Measurements from ENCODE around the gene OXSR1. TPM values are rescaled to one million over a fixed set of nuclear protein-coding genes. Genes with fewer than 3 reads are reported as not detected.

The OXSR1 gene
- total and polyA plus RNA-seq, 12 donors: 13.7 to 38.4 (median 31.2) TPM

- H3K4me3 ChIP-seq: no peak overlapping the region
- intact Hi-C loops (cut with DNase I): loop anchor here in 1 of 10 donors (10.0 kb wide), 1 partner anchor 57 kb away; the partner anchor contains the start of gene OXSR1
- H3K27me3 ChIP-seq: no peaks in the 10 kb centered on the region
- H3K36me3 ChIP-seq: peaks cover 0 to 63% (median 15%) of the 10 kb centered on the region in 9 donors
- H3K27ac ChIP-seq: no peak overlapping the region
- 68 to 74% methylated on average over 7 of the region's 7 CpGs for WGBS, 2 donors
- no peaks in the 10 kb centered on the region for H3K9me3 ChIP-seq
- no peaks in the 10 kb centered on the region for H3K4me1 ChIP-seq
- TF ChIP-seq CTCF (IDR thresholded peaks at IDR 0.05): no peak
- ATAC-seq: no peak
- no peak for DNase-seq
Observed at GRCh38 chr3:38222032-38222634, 56.8 kb downstream of the OXSR1 start.

GRCh38 chr3:38224357-38224756 is 59.0 kb downstream of the OXSR1 start:
- Histone ChIP-seq H3K27me3 (no peaks in the 10 kb centered on the region), H3K9me3 (no peaks in the 10 kb centered on the region), H3K36me3 (peaks cover 0 to 72% (median 15%) of the 10 kb centered on the region in 9 donors), H3K4me3 (no peak overlapping the region), H3K27ac (no peak overlapping the region), H3K4me1 (peaks cover 0 to 18% (median 7%) of the 10 kb centered on the region in 9 donors)
- DNase-seq (no peak), ATAC-seq (no peak)
- WGBS, 2 donors: 94 to 96% methylated on average over 4 of the region's 4 CpGs
- intact Hi-C loops (cut with DNase I): loop anchor here in 1 of 10 donors (10.0 kb wide), 1 partner anchor 60 kb away; the partner anchor contains the start of gene OXSR1
- no peak for TF ChIP-seq CTCF (IDR thresholded peaks at IDR 0.05)

GRCh38 chr3:38226273-38226672 is 60.9 kb downstream of the OXSR1 start:
- Histone ChIP-seq H3K4me3 (no peak overlapping the region), H3K4me1 (peaks cover 0 to 19% (median 7%) of the 10 kb centered on the region in 9 donors), H3K36me3 (peaks cover 0 to 91% (median 23%) of the 10 kb centered on the region in 9 donors), H3K27ac (peak overlapping the region in 1 of 10 donors; percentile 1), H3K27me3 (no peaks in the 10 kb centered on the region), H3K9me3 (no peaks in the 10 kb centered on the region)
- no peak for DNase-seq
- no peak for ATAC-seq
- 89% methylated on average over 2 of the region's 2 CpGs for WGBS, 2 donors
- TF ChIP-seq CTCF (IDR thresholded peaks at IDR 0.05): no peak
- intact Hi-C loops (cut with DNase I): loop anchor here in 1 of 10 donors (10.0 kb wide), 1 partner anchor 61 kb away; the partner anchor contains the start of gene OXSR1

- peaks cover 0 to 19% (median 7%) of the 10 kb centered on the region in 9 donors for H3K4me1 ChIP-seq
- ATAC-seq: peak in 7 of 8 donors; percentile 55 to 95 (median 75)
- H3K27ac ChIP-seq: peak overlapping the region in 1 of 10 donors; percentile 32
- intact Hi-C loops (cut with DNase I): loop anchor here in 1 of 10 donors (10.0 kb wide), 1 partner anchor 63 kb away; the partner anchor contains the start of gene OXSR1
- peaks cover 0 to 91% (median 23%) of the 10 kb centered on the region in 9 donors for H3K36me3 ChIP-seq
- DNase-seq: no peak
- WGBS, 2 donors: 61 to 62% methylated on average over 2 of the region's 2 CpGs
- no peak overlapping the region for H3K4me3 ChIP-seq
- H3K9me3 ChIP-seq: no peaks in the 10 kb centered on the region
- H3K27me3 ChIP-seq: no peaks in the 10 kb centered on the region
- TF ChIP-seq CTCF (IDR thresholded peaks at IDR 0.05): no peak
Observed at GRCh38 chr3:38227989-38228388, 62.7 kb downstream of the OXSR1 start.
